GM18505 (cell line): ENCODE measurements around the gene ARFIP1.

Source experiments
- ATAC-seq: cut with Tn5 transposase; IDR thresholded peaks from one replicate; pipeline ENCODE4 v1.9.1; 2021; ENCODE audit not compliant: unreplicated experiment
- POLR2A ChIP-seq: IDR thresholded peaks from 4 replicates; pipeline ENCODE4 v1.6.1; 2011; ENCODE audit warnings: borderline replicate concordance; ENCODE audit not compliant: insufficient read depth, insufficient read length; ENCODE audit errors: extremely low read depth

Gene ARFIP1

GRCh38 chr4:152959080-152959479 lies 179.3 kb downstream of the ARFIP1 start:
- ATAC-seq: no peak
- no peak for TF ChIP-seq POLR2A

- ATAC-seq: no peak
- no peak for TF ChIP-seq POLR2A
Measured at GRCh38 chr4:152960082-152960481, 180.3 kb downstream of the ARFIP1 start.

GRCh38 chr4:152961014-152961772 lies 181.4 kb downstream of the ARFIP1 start:
- ATAC-seq: no peak
- TF ChIP-seq POLR2A: no peak

GRCh38 chr4:152961773-152962115 lies 182.0 kb downstream of the ARFIP1 start:
- ATAC-seq: no peak
- TF ChIP-seq POLR2A: no peak
